ENCODE results near the gene SUSD4. TPM values are rescaled to one million over a fixed set of nuclear protein-coding genes. Genes with fewer than 3 reads are reported as not detected.

SUSD4 gene
- total RNA-seq, 3 donors from 2014 or later (not counting 1 experiment from before 2014, with no cell fraction given) = 0.60 to 1.1 TPM; not detected in 1

DNA sequence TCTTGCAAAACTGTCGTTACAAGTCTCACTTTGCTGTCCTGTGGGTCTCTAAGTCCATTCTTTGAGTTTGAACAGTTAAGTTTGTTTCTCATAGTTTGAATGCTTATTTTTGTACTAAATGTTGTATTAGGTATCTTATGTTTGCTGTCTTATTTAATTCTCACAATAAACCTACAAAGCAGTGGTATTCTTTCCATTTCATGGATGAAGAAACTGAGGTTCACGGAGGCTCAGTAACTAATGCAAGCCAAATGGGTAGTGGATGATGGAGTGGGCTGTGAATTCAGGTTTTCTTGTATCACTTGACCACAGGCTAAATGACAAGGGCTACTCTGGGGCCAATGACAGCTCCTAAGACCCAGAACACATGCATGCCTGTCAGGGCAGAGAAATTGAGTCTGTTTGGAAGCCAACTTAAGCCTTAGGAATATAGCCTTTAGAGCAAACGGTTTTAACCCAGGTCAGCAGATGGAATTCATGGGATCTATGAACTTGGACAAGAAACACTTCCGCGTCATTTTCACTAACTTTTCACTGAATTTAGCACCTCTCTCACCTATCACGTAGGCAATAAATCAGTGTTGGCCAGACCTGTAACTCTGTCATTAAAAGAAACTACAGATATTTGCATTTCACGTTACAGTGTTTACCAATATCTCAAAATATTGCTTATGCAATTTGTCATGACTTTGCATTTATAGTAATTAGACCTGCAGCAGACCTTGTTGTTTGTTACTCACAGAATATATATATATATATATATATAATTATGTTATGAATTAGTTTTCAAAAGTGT lies 153.8 kb downstream of the SUSD4 start:
- no peak overlapping the region for H3K4me3 Mint-ChIP-seq
- DNase-seq (no peak), ATAC-seq (no peak)
- intact Hi-C loops (cut with micrococcal nuclease) = no loop called here
- no peaks in the 10 kb centered on the region for H3K4me1 Mint-ChIP-seq
- no peak overlapping the region for H3K27ac Mint-ChIP-seq
- H3K36me3 Mint-ChIP-seq = no peaks in the 10 kb centered on the region
- Histone ChIP-seq H3K9me3 (ENCODE audit: control insufficient read depth, insufficient read depth, low read length) (no peaks in the 10 kb centered on the region), H3K4me1 (ENCODE audit: control insufficient read depth, insufficient read depth, low read length) (no peaks in the 10 kb centered on the region), H3K27me3 (ENCODE audit: control insufficient read depth, insufficient read depth, low read length) (peaks cover 2% of the 10 kb centered on the region), H3K4me3 (ENCODE audit: low read length) (no peak overlapping the region), H3K27ac (ENCODE audit: low read length) (no peak overlapping the region), H3K36me3 (ENCODE audit: control insufficient read depth, insufficient read depth, low read length) (no peaks in the 10 kb centered on the region)
- 86% methylated on average over 7 of the region's 7 CpGs for WGBS (ENCODE audit: insufficient coverage)
- TF ChIP-seq, protein P1, sequence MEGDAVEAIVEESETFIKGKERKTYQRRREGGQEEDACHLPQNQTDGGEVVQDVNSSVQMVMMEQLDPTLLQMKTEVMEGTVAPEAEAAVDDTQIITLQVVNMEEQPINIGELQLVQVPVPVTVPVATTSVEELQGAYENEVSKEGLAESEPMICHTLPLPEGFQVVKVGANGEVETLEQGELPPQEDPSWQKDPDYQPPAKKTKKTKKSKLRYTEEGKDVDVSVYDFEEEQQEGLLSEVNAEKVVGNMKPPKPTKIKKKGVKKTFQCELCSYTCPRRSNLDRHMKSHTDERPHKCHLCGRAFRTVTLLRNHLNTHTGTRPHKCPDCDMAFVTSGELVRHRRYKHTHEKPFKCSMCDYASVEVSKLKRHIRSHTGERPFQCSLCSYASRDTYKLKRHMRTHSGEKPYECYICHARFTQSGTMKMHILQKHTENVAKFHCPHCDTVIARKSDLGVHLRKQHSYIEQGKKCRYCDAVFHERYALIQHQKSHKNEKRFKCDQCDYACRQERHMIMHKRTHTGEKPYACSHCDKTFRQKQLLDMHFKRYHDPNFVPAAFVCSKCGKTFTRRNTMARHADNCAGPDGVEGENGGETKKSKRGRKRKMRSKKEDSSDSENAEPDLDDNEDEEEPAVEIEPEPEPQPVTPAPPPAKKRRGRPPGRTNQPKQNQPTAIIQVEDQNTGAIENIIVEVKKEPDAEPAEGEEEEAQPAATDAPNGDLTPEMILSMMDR (IDR thresholded peaks at IDR 0.05) = no peak
- H3K27me3 Mint-ChIP-seq (ENCODE audit: low read depth in 2 of 2) = peaks cover 11 to 24% of the 10 kb centered on the region in 2 donors
- no peaks in the 10 kb centered on the region for H3K9me3 Mint-ChIP-seq

DNA sequence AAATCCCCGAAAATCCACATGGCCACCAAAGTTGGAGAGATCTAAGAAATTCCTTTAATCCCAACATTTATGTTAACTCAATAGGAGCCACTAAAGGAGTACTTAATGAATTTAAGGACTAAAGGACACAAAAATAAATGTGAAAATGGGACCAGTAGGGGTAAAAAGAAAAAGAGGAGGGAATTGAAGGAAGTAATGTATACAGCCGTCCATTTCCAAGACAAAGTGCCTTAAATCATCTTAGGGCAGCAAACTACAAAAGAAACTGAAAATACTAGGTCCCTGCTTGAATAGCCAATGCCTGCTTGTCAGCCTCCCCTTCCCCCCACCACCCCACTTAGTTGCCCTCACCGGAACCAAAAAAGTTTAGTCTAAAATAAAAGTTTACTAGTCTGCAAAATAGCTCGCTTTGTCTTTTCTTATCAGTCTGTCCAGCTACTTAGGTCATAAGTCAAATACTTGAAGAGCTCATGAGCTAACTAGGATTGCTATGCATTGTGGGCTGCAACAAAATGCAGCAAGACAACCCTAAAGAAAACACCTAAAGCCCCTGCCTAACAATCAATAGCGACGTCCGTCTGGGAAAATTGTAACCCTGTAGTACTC lies 154.6 kb downstream of the SUSD4 start:
- Histone ChIP-seq H3K9me3 (ENCODE audit: control insufficient read depth, insufficient read depth, low read length) (no peaks in the 10 kb centered on the region), H3K36me3 (ENCODE audit: control insufficient read depth, insufficient read depth, low read length) (no peaks in the 10 kb centered on the region), H3K27ac (ENCODE audit: low read length) (no peak overlapping the region), H3K27me3 (ENCODE audit: control insufficient read depth, insufficient read depth, low read length) (peaks cover 2% of the 10 kb centered on the region), H3K4me1 (ENCODE audit: control insufficient read depth, insufficient read depth, low read length) (no peaks in the 10 kb centered on the region), H3K4me3 (ENCODE audit: low read length) (no peak overlapping the region)
- H3K27me3 Mint-ChIP-seq (ENCODE audit: low read depth in 2 of 2) = peaks cover 13 to 24% of the 10 kb centered on the region in 2 donors
- no peaks in the 10 kb centered on the region for H3K9me3 Mint-ChIP-seq
- H3K4me1 Mint-ChIP-seq = no peaks in the 10 kb centered on the region
- H3K36me3 Mint-ChIP-seq = no peaks in the 10 kb centered on the region
- no peak overlapping the region for H3K4me3 Mint-ChIP-seq
- no peak overlapping the region for H3K27ac Mint-ChIP-seq
- DNase-seq (no peak), ATAC-seq (no peak)
- 75% methylated on average over 7 of the region's 7 CpGs for WGBS (ENCODE audit: insufficient coverage)
- intact Hi-C loops (cut with micrococcal nuclease) = no loop called here
- TF ChIP-seq, protein P1 (IDR thresholded peaks at IDR 0.05) = no peak

DNA sequence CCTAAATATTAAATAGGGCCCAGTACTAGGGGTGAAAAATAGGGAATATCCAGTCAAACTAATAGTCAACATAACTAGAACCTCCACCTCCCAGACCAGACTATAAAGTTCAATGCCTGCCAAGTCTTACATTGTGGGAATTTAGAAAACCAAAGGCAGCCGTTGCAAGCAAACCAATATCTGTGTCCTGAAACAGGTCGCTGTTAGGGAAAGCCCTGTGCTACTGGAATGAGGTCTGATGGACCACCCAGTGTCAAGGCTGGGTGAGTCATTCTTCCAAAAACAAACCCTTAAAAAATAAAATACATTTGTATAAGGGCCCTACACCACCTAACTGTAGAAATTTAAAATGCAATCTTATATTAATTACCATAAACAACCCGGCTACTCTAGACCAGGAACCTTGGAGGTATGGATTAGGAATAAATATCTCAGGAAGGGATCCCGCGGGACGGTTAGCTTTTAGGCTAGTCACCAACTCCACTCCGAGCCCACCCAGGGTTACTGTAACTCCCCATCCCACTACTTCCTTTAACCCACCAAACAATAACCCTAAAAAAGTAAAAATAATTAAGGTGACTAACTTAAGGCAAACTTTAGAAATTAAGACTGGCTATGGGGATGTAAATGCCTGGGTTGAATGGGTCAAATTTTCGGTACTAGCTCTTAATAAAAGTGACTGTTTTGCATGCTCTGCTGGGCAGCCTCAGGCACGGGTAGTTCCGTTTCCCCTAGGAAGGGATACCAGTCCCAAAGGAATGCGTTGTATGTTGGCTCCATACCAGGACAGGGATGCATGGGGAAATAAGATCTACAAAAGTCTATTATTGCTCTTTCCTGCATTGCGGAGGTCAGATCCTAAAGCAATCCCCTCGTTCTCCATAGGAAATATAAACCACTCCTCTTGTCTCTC lies 155.6 kb downstream of the SUSD4 start:
- ATAC-seq (no peak), DNase-seq (no peak)
- H3K27ac Mint-ChIP-seq = no peak overlapping the region
- TF ChIP-seq, protein P1 (IDR thresholded peaks at IDR 0.05) = no peak
- Histone ChIP-seq H3K4me1 (ENCODE audit: control insufficient read depth, insufficient read depth, low read length) (no peaks in the 10 kb centered on the region), H3K9me3 (ENCODE audit: control insufficient read depth, insufficient read depth, low read length) (no peaks in the 10 kb centered on the region), H3K27me3 (ENCODE audit: control insufficient read depth, insufficient read depth, low read length) (peaks cover 2% of the 10 kb centered on the region), H3K4me3 (ENCODE audit: low read length) (no peak overlapping the region), H3K36me3 (ENCODE audit: control insufficient read depth, insufficient read depth, low read length) (no peaks in the 10 kb centered on the region), H3K27ac (ENCODE audit: low read length) (no peak overlapping the region)
- H3K9me3 Mint-ChIP-seq = no peaks in the 10 kb centered on the region
- peaks cover 16 to 24% of the 10 kb centered on the region in 2 donors for H3K27me3 Mint-ChIP-seq (ENCODE audit: low read depth in 2 of 2)
- H3K36me3 Mint-ChIP-seq = no peaks in the 10 kb centered on the region
- H3K4me3 Mint-ChIP-seq = no peak overlapping the region
- H3K4me1 Mint-ChIP-seq = no peaks in the 10 kb centered on the region
- intact Hi-C loops (cut with micrococcal nuclease) = no loop called here
- WGBS (ENCODE audit: insufficient coverage) = 86% methylated on average over 8 of the region's 13 CpGs

All from natural killer cell (primary cell).